Measurements from ENCODE around the gene ZNF14.

- TF ChIP-seq CTCF (IDR thresholded peaks at IDR 0.05) (no peak), EZH2 (IDR thresholded peaks at IDR 0.05) (no peak), EZH2phosphoT487 (IDR thresholded peaks at IDR 0.05) (no peak)
Observed at GRCh38 chr19:19743176-19743575, 10.3 kb upstream of the ZNF14 start.
